NCI-H2227 (cell line): ENCODE data around the gene GAREM2.

Source experiments
- DNase-seq: peaks from one replicate; lab custom pipeline; 2025; ENCODE audit not compliant: unreplicated experiment; lab: John Stamatoyannopoulos, UW

The GAREM2 gene

DNA sequence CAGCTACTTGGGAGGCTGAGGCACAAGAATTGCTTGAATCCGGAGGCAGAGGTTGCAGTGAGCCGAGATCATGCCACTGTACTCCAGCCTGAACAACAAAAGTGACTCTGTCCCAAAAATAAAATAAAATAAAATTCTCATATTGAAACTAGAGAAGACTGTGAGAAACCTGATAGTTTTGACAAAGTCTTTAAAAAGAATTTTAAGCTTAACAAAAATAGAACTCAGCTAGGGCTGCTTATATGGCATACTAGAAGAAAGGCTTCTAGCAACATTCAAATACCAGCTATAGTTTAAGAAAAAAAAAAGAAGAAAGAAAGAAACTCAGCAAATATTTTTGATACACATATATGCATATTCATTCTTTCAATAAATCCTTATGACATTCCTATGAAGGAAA is 57.9 kb downstream of the GAREM2 start:
- DNase-seq, result no peak

DNA sequence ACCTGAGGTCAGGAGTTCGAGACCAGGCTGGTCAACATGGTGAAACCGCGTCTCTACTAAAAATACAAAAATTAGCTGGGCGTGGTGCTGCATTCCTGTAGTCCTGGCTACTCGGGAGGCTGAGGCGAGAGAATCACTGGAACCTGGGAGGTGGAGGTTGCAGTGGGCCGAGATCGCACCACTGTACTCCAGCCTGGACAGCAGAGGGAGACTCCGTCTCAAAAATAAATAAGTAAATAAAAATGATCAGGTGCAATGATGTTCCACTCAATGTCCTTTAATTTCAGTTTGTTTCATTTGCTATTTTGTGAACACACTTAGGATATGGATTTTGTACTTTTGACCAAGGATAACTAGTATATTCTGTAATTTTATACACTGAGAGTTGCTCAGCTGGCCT is 62.2 kb downstream of the GAREM2 start:
- DNase-seq, result no peak

DNA sequence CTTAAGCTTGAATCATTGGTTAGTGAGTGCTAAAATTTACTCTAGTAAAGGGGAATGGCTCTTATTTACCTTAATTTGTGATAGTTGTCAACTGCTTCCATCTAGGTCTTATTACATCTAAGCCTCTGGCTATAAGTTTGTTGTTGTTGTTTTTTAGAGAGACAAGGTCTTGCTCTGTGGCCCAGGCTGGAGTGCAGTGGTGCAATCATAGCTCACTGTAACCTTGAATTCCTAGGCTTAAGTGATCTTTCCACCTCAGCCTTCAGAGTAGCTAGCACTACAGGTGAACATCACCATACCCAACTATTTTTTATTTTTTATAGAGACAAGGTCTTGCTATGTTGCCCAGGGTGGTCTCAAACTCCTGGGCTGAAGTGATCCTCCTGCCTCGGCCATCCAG is 65.0 kb downstream of the GAREM2 start:
- no peak for DNase-seq

DNA sequence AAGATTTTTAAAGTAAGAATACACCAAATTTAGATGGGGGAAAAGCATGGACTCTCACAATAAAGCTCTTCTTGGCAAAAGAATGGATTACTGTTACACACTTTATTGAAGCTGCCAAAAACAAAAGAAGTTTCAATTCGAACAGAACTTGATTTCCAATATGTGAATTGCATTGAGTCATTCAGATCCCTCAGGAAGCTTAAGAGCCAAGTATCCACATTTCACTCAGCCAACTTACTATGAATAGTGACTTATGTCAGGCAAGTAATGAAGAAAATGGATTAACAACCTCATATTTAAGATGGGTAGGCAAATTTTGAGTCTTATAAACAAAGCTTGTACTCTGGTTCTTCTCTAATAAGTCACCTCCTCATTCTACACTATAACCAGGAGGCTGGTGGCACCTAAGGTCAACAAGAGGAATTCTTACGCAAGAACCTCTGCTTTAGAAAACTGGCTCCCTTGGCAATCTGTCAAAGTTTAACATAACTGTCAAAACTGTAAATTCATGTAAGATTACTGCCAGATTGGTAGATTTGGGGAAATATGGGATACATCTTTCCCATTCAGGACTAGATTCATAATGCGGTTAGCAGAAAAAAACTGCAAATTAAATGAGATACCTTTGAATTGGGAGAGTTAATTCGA is 65.5 kb downstream of the GAREM2 start:
- no peak for DNase-seq
